NCI-H146 treated with DMSO at 0.1 percent for 48 hours (cell line): ENCODE measurements around the gene BRF1.

ENCODE experiments used
- DNase-seq: peaks from one replicate; lab custom pipeline; 2025; ENCODE audit not compliant: unreplicated experiment; lab: John Stamatoyannopoulos, UW

The BRF1 gene

DNA sequence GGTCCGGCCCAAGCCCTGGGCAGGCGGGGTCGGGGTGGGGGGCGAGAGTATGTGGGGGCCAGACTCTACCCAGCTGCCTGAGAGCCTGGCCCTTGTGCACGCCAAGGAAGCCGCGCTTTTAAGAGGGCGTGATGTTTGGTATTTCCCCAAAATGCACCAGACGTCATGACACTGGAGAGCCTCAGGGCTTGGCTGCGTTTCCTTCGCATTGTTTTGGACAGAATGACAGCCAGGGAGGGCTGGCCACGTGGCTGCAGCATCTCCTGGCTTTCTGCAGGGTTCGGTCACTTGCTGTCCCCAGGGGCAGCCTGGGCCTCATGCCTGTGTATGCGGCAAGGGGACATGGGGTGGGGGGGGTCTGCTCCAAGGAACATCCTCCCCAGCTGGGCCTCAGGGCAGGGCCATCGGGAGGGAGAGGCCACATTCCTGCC is 103.6 kb downstream of the BRF1 start:
- no peak for DNase-seq

DNA sequence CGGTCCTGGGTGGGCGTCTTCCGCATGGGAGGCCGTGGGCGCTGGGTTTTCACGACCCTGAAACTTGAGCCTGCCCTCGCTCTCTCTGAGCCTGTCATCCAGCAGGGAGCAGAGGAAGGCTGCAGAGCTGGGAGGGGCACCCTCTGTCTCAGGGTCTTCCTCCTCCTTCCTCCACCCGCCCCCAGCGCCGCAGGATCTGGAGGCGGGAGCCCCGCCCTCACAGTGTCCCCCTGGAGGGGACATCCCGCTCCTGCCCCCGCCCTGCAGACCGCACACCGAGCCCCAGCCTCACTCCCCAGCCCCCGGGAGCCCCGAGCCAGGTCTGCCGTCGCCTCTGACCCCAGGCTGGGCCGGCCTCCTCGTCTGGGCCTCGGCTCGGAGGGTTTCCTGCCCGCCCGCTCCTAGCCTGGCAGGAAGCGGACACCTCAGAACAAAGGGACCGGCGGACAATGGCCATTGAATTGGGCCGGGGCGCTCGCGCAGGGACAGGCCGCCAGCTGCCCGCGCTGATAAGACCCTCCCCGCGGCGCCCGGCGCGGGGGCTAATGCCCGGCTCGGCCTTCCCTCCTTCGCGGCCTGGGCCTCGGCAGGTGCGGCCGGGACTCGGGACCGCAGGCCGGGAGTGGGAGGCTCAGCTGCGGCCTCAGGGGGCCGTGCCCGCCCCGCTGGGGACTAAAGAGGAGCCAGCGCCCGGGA is 104.4 kb downstream of the BRF1 start:
- peak; percentile 78 for DNase-seq

DNA sequence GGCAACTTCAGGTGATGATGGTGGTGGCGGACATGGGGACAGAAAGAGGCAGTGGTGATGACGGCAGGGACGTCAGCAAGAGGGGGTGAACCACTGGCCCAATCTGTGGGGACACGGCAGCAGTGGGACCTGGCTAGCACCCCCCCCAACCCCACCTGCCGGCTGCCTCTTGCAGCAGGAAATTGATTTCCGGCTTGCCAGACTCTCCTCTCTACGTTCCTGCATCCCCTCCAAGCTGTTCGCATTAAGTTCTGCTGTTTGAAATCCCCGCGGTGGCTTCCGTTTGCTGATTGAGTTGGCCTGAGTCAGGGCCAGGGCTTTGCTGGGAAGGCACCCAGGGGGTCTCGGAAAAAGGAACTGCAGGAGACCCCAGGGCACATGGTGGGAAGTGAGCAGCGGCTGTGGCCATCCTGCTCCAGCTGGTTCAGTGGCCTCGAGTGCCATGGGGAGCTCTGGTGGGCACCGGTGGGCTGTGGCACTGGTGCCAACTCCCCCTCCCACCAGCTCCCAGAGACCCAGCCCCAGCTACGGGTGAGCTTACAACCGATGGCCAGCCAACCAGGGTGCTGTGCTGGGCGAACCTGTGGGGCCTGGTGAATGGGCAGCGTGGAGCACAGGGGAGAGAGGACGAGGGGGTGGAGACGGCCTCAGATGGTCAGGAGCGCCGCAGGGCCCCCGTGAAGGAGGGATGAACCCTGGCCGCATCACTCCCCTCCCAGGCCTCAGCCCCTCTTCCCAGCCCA is 105.1 kb downstream of the BRF1 start:
- DNase-seq = no peak

DNA sequence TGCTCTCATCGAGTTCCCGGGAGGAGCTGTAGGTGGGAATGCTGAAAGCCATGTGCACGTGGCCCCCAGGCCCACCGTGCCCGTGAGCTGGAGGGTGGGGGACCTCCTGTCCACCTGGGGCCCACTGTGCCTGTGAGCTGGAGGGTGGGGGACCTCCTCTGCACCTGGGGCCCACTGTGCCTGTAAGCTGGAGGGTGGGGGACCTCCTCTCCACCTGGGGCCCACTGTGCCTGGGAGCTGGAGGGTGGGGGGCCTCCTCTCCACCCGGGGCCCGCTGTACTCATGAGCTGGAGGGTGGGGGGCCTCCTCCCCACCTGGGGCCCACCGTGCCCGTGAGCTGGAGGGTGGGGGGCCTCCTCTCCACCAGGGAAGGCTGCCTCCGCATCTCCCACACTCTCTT is 105.8 kb downstream of the BRF1 start:
- no peak for DNase-seq

DNA sequence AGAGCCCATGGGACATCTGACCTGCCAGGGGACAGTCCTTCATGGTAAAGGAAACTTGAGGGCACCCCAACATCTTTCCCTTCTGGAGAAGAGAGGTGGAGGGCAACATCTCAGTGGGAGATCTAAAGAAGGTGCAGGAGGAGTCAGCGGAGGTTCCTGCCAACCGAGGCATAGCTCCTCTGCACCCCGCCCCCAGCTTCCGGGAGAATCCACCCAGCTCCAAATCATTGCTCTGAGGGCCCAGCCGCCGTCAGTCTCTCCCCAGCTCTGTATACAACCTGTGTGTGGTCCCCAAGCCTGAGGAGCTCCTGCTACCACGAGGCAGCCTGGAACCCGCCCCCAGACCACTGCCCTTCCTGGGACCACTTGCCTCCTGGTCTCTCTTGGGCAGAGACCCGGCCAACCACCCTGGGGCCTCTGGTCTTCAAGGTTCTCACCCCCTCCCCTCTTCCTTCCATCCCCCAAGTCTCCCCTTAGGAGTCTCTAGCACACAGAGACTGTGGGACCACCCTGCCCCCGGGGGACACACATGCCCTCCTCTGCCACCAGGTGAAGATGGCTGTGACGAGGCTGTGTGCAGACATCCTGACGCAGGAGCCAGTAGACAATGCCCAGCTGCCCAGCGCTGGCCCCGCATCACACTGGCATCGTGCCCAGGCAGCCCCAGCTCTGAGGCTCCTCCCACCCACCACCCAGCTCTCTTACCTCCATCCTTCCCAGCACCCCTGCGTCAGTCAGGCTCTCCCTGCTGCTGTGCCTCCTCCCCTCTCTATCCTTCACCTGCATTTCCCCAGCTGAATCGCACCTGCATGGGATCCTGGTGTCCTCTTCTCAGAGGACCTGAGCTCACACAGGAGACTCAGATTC is 106.7 kb downstream of the BRF1 start:
- DNase-seq = peak; percentile 69

DNA sequence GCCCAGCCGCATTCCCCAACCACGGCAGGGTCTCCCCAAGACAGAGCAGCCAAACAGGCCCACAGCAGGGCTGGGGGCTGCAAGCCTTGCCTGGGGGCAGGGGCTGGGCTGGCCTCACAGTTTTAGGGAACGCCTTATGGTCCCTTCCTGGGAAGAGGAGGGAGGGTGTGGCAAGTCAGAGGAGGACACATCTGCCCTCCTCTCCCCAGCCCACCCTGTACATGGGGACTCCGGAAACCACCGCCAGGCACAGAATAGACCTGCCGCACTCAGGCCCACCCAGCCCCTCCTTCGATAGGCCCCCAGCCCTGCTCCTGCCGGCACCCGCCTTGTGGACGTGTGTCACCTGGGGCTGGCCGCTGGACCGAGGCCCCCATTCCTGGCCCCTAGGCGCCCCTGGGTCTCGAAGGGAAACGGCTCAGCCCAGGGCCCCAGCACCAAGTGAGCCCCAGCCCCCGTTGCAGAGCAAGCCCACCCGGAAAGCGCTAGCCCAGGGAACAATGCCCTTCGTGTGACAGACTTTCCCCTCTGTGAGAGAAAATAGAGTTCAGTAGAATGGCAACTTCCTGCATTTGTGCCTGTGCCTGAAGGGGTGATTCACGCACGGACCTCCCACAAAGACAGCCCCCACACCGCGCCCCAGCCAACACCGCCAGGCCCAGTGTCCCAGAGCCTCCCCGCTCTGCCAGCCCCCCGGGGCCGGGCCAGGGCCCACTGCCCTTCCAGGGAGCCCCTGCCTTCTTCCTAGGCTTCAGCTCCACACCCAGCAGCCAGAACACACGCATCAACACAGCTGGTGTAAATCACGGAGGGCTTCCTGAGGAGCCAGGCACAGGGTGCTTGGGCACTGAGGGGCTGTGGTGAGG is 107.7 kb downstream of the BRF1 start:
- no peak for DNase-seq

DNA sequence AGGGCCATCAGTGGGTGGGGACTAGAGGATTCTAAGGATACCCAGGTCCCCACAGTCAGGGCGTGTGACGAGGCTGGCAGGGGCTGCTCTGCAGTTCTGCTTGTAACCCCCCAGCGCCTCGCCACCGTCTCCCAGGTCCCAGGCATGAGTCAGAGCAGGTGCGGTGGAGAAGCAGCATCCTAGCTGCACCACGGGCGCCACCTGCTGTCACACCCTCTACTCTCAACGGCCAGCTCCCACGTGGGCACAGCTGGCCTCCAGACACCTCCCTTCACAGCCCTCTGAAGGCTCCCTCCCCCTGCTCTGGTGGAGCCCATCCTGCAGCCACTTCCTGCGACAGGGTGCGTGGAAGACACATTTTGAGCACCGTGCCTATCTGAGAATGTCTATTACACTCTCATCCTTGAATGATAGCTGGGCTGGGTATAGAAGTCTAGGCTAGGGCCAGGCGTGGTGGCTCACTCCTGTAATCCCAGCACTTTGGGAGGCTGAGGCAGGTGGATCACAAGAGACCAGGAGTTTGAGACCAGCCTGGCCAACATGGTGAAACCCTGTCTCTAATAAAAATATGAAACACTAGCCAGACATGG is 112.8 kb downstream of the BRF1 start:
- peak; percentile 22 for DNase-seq

DNA sequence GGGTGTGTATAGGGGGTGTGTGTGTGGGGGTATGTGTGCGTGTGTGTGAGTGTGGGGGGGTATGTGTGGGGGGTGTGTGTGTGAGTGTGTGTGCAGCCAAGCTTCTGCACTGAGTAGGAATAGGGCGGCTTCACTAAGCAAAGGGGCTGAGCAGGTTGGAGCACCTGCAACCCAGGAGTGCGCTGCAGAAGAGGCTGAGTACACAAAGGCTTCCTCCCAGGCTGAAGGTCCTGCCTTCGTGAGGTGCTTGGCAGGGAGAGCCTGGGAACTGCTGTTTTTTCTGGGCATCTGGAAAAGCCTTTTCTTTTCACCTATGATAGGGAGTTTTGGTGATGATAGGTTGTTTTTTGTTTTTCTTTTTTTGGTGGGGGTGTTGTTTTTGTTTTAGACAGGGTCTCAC is 113.7 kb downstream of the BRF1 start:
- peak; percentile 33 for DNase-seq

DNA sequence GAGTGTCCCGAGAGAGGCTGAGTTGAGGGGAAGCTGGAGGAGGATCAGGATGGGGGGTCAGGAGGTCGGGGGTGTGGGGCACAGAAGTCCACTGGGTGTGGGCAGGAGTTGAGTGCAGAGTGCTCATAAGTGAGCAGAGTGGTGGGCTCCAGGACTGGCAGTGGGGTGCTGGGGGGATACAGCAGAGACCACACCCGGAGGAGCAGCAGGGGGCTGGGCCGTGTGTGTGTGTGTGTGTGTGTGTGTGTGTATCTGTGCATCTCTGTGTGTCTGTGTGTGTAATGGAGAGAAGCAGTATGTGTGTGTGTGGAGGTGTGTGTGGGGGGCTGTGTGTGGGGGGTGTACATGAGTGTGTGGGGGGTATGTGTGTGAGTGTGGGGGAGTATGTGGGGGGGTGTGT is 114.8 kb downstream of the BRF1 start:
- DNase-seq = no peak

DNA sequence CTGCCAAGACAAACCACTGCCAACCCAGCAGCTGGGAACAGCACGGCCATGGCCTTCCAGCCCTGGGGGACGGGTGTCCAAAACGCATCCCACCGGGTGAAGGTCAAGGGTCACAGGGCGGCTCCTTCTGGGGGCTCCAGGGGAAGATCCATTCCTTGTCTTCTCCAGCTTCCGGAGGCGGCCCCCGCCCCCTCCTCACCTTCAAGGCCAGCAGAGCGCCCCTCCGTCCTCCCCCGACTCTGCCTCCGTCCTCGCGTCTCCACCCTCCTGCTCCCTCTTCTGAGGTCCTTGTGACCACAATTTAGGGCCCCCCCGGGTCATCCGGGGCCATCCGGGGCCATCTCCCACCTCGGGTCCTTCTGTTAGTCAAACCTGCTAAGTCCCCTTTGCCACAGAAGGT is 115.8 kb downstream of the BRF1 start:
- no peak for DNase-seq

DNA sequence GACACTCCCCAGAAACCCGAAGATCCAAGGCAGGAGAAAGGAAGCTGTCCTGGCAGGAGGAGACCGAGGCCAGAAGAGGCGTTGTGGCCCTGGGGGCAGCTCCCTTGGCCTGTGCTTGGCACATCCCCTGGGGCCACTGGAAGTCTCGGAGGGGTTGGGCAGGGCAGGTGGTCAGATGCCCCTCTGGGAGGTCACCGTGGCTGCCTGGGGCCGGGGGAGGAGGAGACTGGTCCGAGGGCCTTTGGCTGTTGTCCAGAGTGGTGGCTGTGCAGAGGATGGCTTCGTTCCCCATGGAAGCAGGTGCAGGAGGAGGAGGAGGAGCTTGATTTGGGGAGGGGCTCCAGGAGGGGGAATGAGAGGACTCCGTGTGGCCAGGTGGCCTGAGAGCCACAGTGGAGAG is 116.3 kb downstream of the BRF1 start:
- peak; percentile 92 for DNase-seq

DNA sequence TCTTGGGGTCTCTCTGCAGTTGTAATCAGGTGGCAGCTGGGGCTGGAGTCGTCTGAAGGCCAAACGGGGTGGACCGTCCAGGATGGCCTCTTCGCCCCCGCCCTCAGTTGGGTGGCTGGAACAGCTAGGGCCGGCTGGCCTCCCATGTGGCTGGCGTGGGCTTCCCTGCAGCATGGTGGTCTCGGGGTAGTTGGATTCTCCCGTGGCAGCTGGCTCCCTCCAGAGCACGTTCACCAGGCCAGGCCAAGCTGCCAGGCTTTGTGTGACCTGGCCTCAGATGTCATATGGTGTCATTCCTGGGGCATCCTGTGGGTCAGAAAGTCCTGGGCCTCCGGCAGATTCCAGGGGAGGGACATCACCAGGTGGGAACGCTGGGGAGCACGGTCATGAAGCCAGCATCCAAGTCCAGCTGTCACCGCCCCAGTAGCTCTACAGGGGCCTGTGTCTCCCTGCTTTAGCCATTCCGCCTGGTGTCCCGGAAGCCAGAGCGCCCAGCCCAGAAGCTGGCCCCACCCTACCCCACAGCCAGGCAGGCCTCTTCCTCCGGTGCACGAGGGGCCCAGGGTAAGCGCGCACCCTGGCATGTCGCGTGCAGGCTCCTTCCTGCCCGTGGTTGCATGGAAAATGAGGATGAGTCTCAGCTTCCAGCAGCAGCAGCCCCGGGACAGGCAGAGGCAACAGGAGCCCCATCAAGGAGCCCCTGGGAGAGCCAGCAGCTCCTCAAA is 118.3 kb downstream of the BRF1 start:
- no peak for DNase-seq

DNA sequence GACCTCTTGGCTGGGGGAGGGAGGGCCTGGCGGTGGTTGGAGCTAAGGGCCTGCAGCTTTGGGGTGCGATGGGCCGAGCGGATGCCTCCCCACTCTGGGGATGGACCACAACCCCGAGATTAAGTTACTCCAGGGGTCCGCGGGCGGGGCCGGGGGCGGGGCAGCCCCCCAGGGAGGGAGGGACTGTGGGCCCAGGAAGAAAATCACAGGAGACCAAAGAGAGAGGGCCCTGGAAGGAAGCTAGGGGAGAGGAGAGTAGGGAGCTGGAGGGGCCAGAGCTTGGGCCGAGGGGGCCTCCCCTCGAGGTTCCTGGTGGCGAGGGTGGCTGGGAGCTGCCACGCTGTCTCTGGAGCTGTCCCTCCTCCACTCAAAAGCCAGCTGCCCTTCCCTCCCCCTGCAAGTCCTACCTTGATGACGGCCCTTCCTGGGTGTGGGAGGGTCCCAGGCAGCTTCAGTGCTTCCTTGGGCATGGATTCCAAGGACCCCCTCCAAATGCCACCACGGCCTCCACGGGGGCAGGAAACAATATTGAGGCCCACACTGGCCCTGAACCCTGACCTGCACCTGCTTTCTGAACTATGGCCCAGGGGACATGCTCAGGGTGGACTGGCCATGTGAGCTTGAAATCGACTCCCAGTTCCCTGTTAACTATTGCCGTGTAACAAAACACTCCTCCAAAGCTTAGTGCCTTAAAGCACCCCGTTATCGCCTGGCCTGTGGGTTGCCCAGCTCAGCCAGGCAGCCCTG is 119.1 kb downstream of the BRF1 start:
- DNase-seq = no peak

DNA sequence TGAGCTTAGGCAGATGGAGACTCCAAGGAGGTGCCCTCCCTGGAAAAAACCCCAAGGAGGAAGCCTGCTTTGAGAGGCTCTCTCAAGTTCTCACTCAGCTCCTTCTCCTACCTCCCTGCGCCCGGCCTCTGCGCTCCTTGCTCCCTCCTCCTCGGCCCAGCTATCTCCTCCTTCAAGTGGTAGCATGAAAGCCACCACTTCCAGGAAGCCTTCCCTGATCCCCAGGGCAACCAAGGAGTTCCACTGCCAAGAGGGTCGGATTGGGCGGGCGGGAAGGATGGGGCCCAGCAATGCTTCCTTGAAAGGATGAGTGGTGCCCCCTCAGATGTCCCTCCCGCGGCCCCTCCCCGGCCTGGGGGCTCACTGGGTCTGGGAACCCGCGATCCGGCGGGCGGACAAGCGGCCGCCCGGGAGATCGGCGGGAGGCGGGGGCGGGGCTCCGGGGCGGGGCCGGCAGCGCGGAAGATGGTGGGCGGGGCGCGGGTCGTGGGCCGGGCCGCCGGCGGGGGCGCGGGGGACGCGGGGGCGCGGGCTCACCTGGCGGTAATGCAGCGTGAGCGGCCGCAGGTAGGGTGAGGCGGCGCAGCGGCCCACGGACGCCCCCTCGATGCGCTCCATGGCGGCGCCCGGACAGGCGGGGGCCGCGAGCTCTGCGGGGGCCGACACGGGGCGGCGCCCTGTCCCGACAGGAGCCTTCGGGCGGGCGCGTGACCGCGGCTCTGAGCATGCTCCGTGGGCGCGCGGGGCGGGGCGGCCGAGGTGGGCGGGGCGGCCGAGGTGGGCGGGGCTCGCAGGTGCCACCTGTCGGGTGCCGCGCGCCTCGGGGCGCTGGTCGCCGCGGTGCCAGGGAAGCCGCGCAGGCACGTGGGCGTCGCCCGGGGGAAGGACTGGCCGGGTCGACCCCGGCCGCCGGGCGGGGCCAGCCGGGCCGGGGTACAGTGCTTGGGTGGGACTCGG is 119.9 kb downstream of the BRF1 start, which contains the start of gene NUDT14:
TSS of gene NUDT14 (minus strand) at position 721 of the 957 bp plus-strand sequence. CDS start at position 618, 103 bp downstream.
- peak; percentile 60 for DNase-seq

DNA sequence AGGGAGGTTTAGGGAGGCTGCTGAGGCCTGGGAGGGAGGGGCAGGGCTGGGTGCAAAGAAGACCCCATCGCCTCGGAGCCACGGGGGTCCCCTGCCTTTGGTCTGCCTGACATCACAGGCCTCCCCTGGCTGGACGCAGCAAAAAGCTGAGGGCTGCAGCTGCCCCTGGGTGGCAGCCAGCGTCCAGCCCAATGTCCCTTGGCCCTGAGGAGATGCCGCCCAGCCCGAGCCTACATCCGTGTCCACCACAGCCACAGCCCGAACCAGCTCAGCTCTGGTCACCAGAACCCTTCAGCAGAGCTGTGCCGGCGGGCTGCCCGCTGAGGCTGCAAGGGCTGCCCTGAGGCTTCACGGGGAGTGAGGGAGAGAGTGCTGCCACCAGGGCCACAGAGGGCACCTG is 121.6 kb downstream of the BRF1 start:
- DNase-seq = no peak

DNA sequence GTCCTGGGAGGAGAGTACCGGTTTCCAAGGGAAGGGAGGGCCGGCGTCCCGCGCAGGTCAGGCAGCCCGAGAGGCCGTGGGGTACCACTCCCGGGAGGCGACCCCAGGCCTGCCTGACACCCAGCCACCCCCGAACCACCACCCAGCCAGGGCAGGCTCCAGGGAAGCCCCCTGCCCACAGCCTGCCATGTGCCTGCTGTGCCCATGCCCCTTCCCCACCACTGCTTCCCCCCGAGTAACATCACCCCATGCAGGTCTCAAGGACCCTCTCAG is 122.0 kb downstream of the BRF1 start:
- DNase-seq = no peak

DNA sequence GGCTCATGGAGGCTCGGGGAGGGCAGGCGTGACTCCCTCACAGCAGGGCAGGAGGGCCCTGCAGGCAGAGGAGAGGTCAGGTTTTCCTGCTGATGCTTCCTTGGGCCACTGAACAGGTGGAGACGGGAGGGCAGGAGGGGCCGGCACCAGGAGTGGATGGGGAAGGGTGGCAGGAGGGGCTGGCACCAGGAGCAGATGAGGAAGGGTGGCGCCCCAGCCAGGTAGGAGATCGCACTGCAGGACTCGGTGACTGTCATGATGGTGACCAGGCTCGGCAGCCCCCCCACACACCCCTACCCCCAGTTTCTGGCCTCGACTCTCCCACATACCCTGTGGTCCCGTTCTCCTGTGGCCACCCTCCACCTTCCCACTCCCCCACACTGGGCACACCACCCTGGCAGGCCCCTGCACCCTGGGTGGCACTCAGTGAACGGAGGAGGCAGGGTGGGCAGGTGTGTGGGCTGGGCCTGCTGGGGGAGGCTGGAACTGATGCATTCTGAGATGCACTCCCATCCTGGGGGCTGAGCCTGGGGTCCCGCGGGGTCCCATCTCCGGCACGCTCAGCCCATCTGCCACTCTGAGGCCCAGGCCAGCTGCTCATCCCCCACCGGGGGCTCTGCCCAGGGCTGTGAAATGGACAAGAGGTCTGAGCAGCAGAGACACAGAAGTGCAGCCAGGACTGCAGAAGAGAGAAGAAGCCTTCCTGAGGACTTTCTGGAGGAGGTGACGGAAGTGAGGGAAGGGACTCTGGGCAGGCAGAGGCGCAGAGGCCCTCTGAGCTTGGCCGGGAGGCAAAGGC is 122.5 kb downstream of the BRF1 start:
- no peak for DNase-seq
